T-cell (primary cell): Measurements from ENCODE around the gene KIF9. TPM values are rescaled to one million over a fixed set of nuclear protein-coding genes. Genes with fewer than 3 reads are reported as not detected.

Experiments
- ATAC-seq, 4 experiments: fragments of 200-7000 bp in 3 of 4; fragments of 150-1000 bp in 1 of 4; cut with Tn5 transposase; replicated peaks in 1 of 4; 1 replicate in 3 of 4; 2 replicates in 1 of 4; pipeline ENCODE4 v1.10.0; 2021; ENCODE audit warnings: moderate library complexity in 3 of 4, mild to moderate bottlenecking in 2 of 4, moderate number of reproducible peaks in 1 of 4
- CTCF ChIA-PET, 2 donors: fragments of 300-600 bp; sonication (Branson Sonifier 250); formaldehyde crosslinking; loops; one replicate each; lab custom pipeline; 2022; ENCODE audit warnings: antibody characterized with exemption in 2 of 2; lab: Charles Lee
- POLR2A ChIA-PET, 2 donors: fragments of 300-600 bp; sonication (Branson Sonifier 250); formaldehyde crosslinking; loops; one replicate each; lab custom pipeline; 2022; ENCODE audit warnings: antibody characterized with exemption in 2 of 2; lab: Charles Lee
- DNase-seq, 35 experiments: peaks; one replicate each; pipeline versions ENCODE4 v3.0.0 to v3.0.0-alpha.2; 2013 to 2023
- H3K27ac ChIP-seq: one replicate; pipeline ENCODE4 v1.5.1; 2013; ENCODE audit warnings: low read length
- H3K27me3 ChIP-seq, 2 experiments: replicated peaks in 1 of 2; 1 replicate in 1 of 2; 2 replicates in 1 of 2; pipeline versions ENCODE4 v1.6.1 to v1.7.0; 2013; ENCODE audit warnings: low read length in 1 of 2, mixed read lengths in 1 of 2; ENCODE audit not compliant: control insufficient read depth in 2 of 2, insufficient read depth in 2 of 2; ENCODE audit errors: extremely low read depth in 1 of 2
- H3K36me3 ChIP-seq, 2 donors: 1 replicate in 1 of 2; 2 replicates in 1 of 2; pipeline versions ENCODE4 v1.6.1 to v1.7.0; 2013; ENCODE audit warnings: low read length in 1 of 2; ENCODE audit not compliant: control insufficient read depth in 2 of 2, insufficient read depth in 1 of 2; ENCODE audit errors: extremely low read depth in 1 of 2
- H3K4me1 ChIP-seq, 2 experiments: 1 replicate in 1 of 2; 2 replicates in 1 of 2; pipeline versions ENCODE4 v1.6.1 to v1.7.0; 2013; ENCODE audit warnings: low read length in 2 of 2, mixed read lengths in 1 of 2; ENCODE audit not compliant: insufficient read depth in 2 of 2, control insufficient read depth in 1 of 2; ENCODE audit errors: extremely low read depth in 1 of 2
- H3K4me3 ChIP-seq, 2 donors: 1 replicate in 1 of 2; 2 replicates in 1 of 2; pipeline versions ENCODE4 v1.5.1 to v1.7.0; 2013; ENCODE audit warnings: mild to moderate bottlenecking in 2 of 2, low read length in 1 of 2, moderate library complexity in 1 of 2; ENCODE audit not compliant: control insufficient read depth in 1 of 2; ENCODE audit errors: extremely low read depth in 1 of 2
- H3K9me3 ChIP-seq: 2 replicates; pipeline ENCODE4 v1.7.0; 2013
- H3K27ac Mint-ChIP-seq, 2 donors: one replicate each; pipeline ENCODE4 v1.8.0; 2020 to 2021; ENCODE audit warnings: mild to moderate bottlenecking in 2 of 2, mixed read lengths in 2 of 2
- H3K27me3 Mint-ChIP-seq, 2 donors: one replicate each; pipeline ENCODE4 v1.8.0; 2021 to 2022; ENCODE audit warnings: mixed read lengths in 2 of 2
- H3K36me3 Mint-ChIP-seq: one replicate; pipeline ENCODE4 v1.8.0; 2021; ENCODE audit warnings: mixed read lengths
- H3K4me1 Mint-ChIP-seq, 3 donors: one replicate each; pipeline ENCODE4 v1.8.0; 2020 to 2022; ENCODE audit warnings: mixed read lengths in 3 of 3, mild to moderate bottlenecking in 1 of 3
- H3K4me3 Mint-ChIP-seq, 3 donors: one replicate each; pipeline ENCODE4 v1.8.0; 2020 to 2022; ENCODE audit warnings: mild to moderate bottlenecking in 3 of 3, mixed read lengths in 3 of 3, moderate library complexity in 3 of 3
- H3K9me3 Mint-ChIP-seq, 3 donors: one replicate each; pipeline ENCODE4 v1.8.0; 2020 to 2022; ENCODE audit warnings: mixed read lengths in 3 of 3
- WGBS: methylation state at CpG from one replicate; pipeline ENCODE4 v1.1.5; 2013; ENCODE audit warnings: missing lambda C conversion rate; ENCODE audit not compliant: insufficient coverage; 5-methylcytosine and 5-hydroxymethylcytosine counted together
- total RNA-seq, 35 experiments: library from RNA in 6 of 35; stranded (reverse) in 6 of 35; fragments of 120-200 nt in 1 of 35; gene quantifications; one replicate each; pipeline versions ENCODE4 v1.2.1 to v1.2.4 and lab custom pipeline; 2013 to 2026

KIF9 gene
- total RNA-seq, 5 donors from 2014 or later (not counting 1 experiment from before 2014, with no cell fraction given), result 2.6 to 15.2 (median 2.9) TPM

- Histone ChIP-seq H3K4me1 (no peaks in the 10 kb centered on the region), H3K4me3 (no peak overlapping the region), H3K9me3 (no peaks in the 10 kb centered on the region), H3K27me3 (peaks cover 0 to 2% of the 10 kb centered on the region in 2 experiments), H3K27ac (no peak overlapping the region), H3K36me3 (no peaks in the 10 kb centered on the region)
- Mint-ChIP-seq H3K36me3 (no peaks in the 10 kb centered on the region), H3K4me3 (no peak overlapping the region), H3K4me1 (no peaks in the 10 kb centered on the region), H3K27ac (no peak overlapping the region), H3K9me3 (no peaks in the 10 kb centered on the region), H3K27me3 (peaks cover 0 to 1% of the 10 kb centered on the region in 2 donors)
- POLR2A ChIA-PET, result no interaction called here
- WGBS, result 95% methylated on average over 10 of the region's 14 CpGs
- no peak for DNase-seq
- ATAC-seq, result no peak
- CTCF ChIA-PET, result no interaction called here
These were observed 35.2 kb downstream of the KIF9 start for GRCh38 chr3:47247131-47248064.

GRCh38 chr3:47245271-47245670 is 37.3 kb downstream of the KIF9 start:
- Histone ChIP-seq H3K4me3 (no peak overlapping the region), H3K27me3 (peaks cover 0 to 2% of the 10 kb centered on the region in 2 experiments), H3K27ac (no peak overlapping the region), H3K9me3 (no peaks in the 10 kb centered on the region), H3K36me3 (no peaks in the 10 kb centered on the region), H3K4me1 (no peaks in the 10 kb centered on the region)
- DNase-seq, result no peak
- H3K27ac Mint-ChIP-seq, result no peak overlapping the region
- no peaks in the 10 kb centered on the region for H3K4me1 Mint-ChIP-seq
- WGBS, result 95% methylated on average over 2 of the region's 2 CpGs
- no peak for ATAC-seq
- POLR2A ChIA-PET, result no interaction called here
- H3K9me3 Mint-ChIP-seq, result no peaks in the 10 kb centered on the region
- peaks cover 0 to 1% of the 10 kb centered on the region in 2 donors for H3K27me3 Mint-ChIP-seq
- CTCF ChIA-PET, result interaction anchor here in 1 of 2 donors (0.6 kb wide), 1 partner anchor 12 kb away, joined by 3 read pairs; no protein-coding TSS in a partner anchor
- H3K36me3 Mint-ChIP-seq, result no peaks in the 10 kb centered on the region
- H3K4me3 Mint-ChIP-seq, result no peak overlapping the region

DNA sequence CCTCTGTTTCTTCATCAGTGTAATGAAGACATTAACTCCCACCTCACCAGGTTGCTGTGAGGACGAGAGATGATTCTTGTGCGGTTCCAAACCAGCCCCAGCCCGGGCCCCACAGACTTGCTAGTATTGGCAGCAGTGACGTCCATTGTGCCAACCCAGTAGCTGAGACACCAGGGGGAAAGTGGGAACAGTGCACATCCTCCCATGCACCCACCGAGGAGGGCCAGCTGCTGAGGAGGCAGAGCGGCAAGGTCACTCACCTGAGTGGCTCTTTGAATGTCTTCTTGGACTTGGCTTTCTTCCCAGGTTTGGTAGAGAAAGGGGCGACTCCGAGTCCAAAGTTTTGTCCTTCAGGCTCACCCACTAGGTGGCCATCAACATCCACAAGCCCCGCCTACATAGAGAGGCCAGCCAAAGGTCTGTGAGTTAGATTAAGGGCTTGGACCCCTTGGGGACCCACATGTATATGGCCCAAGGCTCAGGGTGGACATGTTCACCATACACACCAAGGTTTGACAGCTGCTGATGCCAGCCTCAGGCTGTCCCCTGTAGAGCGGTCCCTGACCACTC is 38.0 kb downstream of the KIF9 start:
- H3K9me3 Mint-ChIP-seq, result no peaks in the 10 kb centered on the region
- no peak overlapping the region for H3K27ac ChIP-seq
- H3K9me3 ChIP-seq, result no peaks in the 10 kb centered on the region
- H3K4me3 ChIP-seq, result no peak overlapping the region
- DNase-seq, result no peak
- POLR2A ChIA-PET, result no interaction called here
- no peaks in the 10 kb centered on the region for H3K4me1 ChIP-seq
- CTCF ChIA-PET, result interaction anchor here in 1 of 2 donors (0.6 kb wide), 1 partner anchor 11 kb away, joined by 3 read pairs; no protein-coding TSS in a partner anchor
- no peak for ATAC-seq
- H3K27ac Mint-ChIP-seq, result no peak overlapping the region
- peaks cover 0 to 2% of the 10 kb centered on the region in 2 experiments for H3K27me3 ChIP-seq
- WGBS, result 96% methylated on average over 7 of the region's 10 CpGs
- H3K4me3 Mint-ChIP-seq, result no peak overlapping the region
- H3K4me1 Mint-ChIP-seq, result no peaks in the 10 kb centered on the region
- H3K36me3 ChIP-seq, result no peaks in the 10 kb centered on the region
- peaks cover 0 to 1% of the 10 kb centered on the region in 2 donors for H3K27me3 Mint-ChIP-seq
- no peaks in the 10 kb centered on the region for H3K36me3 Mint-ChIP-seq

DNA sequence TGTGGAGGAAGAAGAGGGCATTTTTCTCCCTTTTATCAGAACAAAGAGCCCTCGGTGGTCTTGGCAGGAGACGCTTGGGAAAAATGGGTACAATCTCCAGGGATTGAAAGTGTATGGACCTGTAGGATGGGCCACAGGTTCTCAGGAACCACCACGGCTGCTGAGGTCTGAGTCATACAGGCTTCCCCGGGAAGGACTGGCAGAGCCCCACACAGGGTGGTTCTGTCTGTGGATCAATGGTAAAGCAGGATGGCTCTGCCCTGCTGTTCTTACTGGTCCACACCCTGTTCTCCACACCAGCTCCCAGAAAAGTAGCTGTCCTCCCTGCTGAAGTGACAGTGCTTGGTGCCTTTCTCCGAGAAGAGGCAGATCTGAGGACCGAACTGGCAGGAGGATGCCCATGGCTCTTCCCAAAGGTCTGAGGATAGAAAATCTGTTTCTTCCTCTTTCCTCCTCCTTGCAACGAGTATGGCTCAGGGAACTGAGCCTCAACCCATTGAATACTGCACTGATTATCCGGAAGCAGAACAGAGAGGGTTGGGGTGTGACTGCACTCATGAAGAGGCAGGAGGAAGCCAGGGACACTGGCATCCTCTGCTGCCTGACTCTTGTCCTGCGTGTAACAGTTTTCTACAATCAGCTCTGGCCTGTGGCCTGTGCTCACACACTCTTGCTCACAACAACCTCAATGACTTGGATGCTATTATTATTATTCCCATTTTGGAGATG is 39.0 kb downstream of the KIF9 start:
- Mint-ChIP-seq H3K27me3 (peaks cover 0 to 1% of the 10 kb centered on the region in 2 donors), H3K9me3 (no peaks in the 10 kb centered on the region), H3K4me1 (no peaks in the 10 kb centered on the region), H3K4me3 (no peak overlapping the region), H3K36me3 (no peaks in the 10 kb centered on the region), H3K27ac (no peak overlapping the region)
- H3K9me3 ChIP-seq, result no peaks in the 10 kb centered on the region
- no peaks in the 10 kb centered on the region for H3K36me3 ChIP-seq
- ATAC-seq (no peak), DNase-seq (no peak)
- peaks cover 0 to 2% of the 10 kb centered on the region in 2 experiments for H3K27me3 ChIP-seq
- 90% methylated on average over 4 of the region's 9 CpGs for WGBS
- H3K4me1 ChIP-seq, result no peaks in the 10 kb centered on the region
- CTCF ChIA-PET, result no interaction called here
- H3K27ac ChIP-seq, result no peak overlapping the region
- POLR2A ChIA-PET, result interaction anchor here in 1 of 2 donors (0.5 kb wide), 1 partner anchor 1628 kb away, joined by 3 read pairs; no protein-coding TSS in a partner anchor
- H3K4me3 ChIP-seq, result no peak overlapping the region

DNA sequence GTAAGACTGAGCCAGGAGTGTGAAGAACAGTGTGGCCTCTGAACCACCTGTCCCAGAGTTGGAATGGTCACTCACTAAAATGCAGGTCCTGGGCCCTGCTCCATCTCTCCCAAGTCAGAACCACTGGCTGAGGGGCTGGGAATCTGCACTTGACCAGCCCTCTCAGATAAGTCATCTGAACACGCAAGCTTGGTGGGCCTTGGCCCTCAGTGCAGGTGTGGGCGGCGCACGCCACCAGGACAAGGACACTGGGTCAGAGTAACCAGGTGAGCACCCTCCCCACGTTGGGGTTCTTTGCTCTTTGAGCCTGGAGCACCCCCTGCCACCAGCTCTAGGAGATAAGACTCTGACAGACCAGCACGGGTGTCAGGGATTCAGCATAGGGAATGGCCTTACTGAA is 42.7 kb downstream of the KIF9 start:
- no peaks in the 10 kb centered on the region for H3K9me3 Mint-ChIP-seq
- no peaks in the 10 kb centered on the region for H3K27me3 Mint-ChIP-seq
- H3K27ac Mint-ChIP-seq, result no peak overlapping the region
- H3K36me3 ChIP-seq, result no peaks in the 10 kb centered on the region
- CTCF ChIA-PET, result no interaction called here
- no peaks in the 10 kb centered on the region for H3K9me3 ChIP-seq
- no peak overlapping the region for H3K4me3 Mint-ChIP-seq
- H3K36me3 Mint-ChIP-seq, result no peaks in the 10 kb centered on the region
- H3K4me1 Mint-ChIP-seq, result no peaks in the 10 kb centered on the region
- POLR2A ChIA-PET, result no interaction called here
- H3K27ac ChIP-seq, result no peak overlapping the region
- H3K27me3 ChIP-seq, result no peaks in the 10 kb centered on the region
- no peaks in the 10 kb centered on the region for H3K4me1 ChIP-seq
- no peak overlapping the region for H3K4me3 ChIP-seq
- DNase-seq (no peak), ATAC-seq (no peak)
- 92% methylated on average over 6 of the region's 6 CpGs for WGBS

- Histone ChIP-seq H3K36me3 (no peaks in the 10 kb centered on the region), H3K4me3 (no peak overlapping the region), H3K9me3 (no peaks in the 10 kb centered on the region), H3K27me3 (no peaks in the 10 kb centered on the region), H3K27ac (no peak overlapping the region), H3K4me1 (no peaks in the 10 kb centered on the region)
- Mint-ChIP-seq H3K36me3 (no peaks in the 10 kb centered on the region), H3K4me3 (no peak overlapping the region), H3K4me1 (no peaks in the 10 kb centered on the region), H3K27ac (no peak overlapping the region), H3K27me3 (no peaks in the 10 kb centered on the region), H3K9me3 (no peaks in the 10 kb centered on the region)
- POLR2A ChIA-PET, result no interaction called here
- WGBS, result 92% methylated on average over 2 of the region's 3 CpGs
- CTCF ChIA-PET, result no interaction called here
- no peak for ATAC-seq
- no peak for DNase-seq
These were observed 44.6 kb downstream of the KIF9 start for GRCh38 chr3:47238017-47238416.
